ENCODE data around the gene IGSF23. TPM values are rescaled to one million over a fixed set of nuclear protein-coding genes. Genes with fewer than 3 reads are reported as not detected.
A peak's percentile ranks its signal among the peaks of the same experiment; 100 is the strongest.

Gene IGSF23
- total RNA-seq, 1 donor from 2014 or later, result not detected

- Mint-ChIP-seq H3K27ac (ENCODE audit: unreplicated experiment) (peak overlapping the region; percentile 92), H3K9me3 (ENCODE audit: low read depth) (no peaks in the 10 kb centered on the region), H3K36me3 (ENCODE audit: low read depth) (no peaks in the 10 kb centered on the region), H3K27me3 (ENCODE audit: low read depth) (no peaks in the 10 kb centered on the region), H3K4me3 (ENCODE audit: unreplicated experiment) (no peak overlapping the region), H3K4me1 (ENCODE audit: low read depth) (peaks cover 38% of the 10 kb centered on the region)
- DNase-seq (ENCODE audit: low spot score), result no peak
- no peak for TF ChIP-seq CTCF (IDR thresholded peaks at IDR 0.05)
Measured at GRCh38 chr19:44603201-44603945, 10.0 kb upstream of the IGSF23 start.

- Mint-ChIP-seq H3K9me3 (ENCODE audit: low read depth) (no peaks in the 10 kb centered on the region), H3K4me1 (ENCODE audit: low read depth) (peaks cover 42% of the 10 kb centered on the region), H3K4me3 (ENCODE audit: unreplicated experiment) (no peak overlapping the region), H3K27ac (ENCODE audit: unreplicated experiment) (no peak overlapping the region), H3K27me3 (ENCODE audit: low read depth) (no peaks in the 10 kb centered on the region), H3K36me3 (ENCODE audit: low read depth) (no peaks in the 10 kb centered on the region)
- no peak for DNase-seq (ENCODE audit: low spot score)
- no peak for TF ChIP-seq CTCF (IDR thresholded peaks at IDR 0.05)
Measured at GRCh38 chr19:44604241-44604640, 9.1 kb upstream of the IGSF23 start.

- TF ChIP-seq CTCF (IDR thresholded peaks at IDR 0.05), result no peak
- no peaks in the 10 kb centered on the region for H3K27me3 Mint-ChIP-seq (ENCODE audit: low read depth)
- H3K4me3 Mint-ChIP-seq (ENCODE audit: unreplicated experiment), result no peak overlapping the region
Measured at GRCh38 chr19:44605547-44605946, 7.8 kb upstream of the IGSF23 start.

GRCh38 chr19:44607049-44607448 lies 6.3 kb upstream of the IGSF23 start:
- DNase-seq (ENCODE audit: low spot score), result no peak
- no peaks in the 10 kb centered on the region for H3K9me3 Mint-ChIP-seq (ENCODE audit: low read depth)
- no peak overlapping the region for H3K4me3 Mint-ChIP-seq (ENCODE audit: unreplicated experiment)
- no peak for TF ChIP-seq CTCF (IDR thresholded peaks at IDR 0.05)
- peaks cover 43% of the 10 kb centered on the region for H3K4me1 Mint-ChIP-seq (ENCODE audit: low read depth)
- no peaks in the 10 kb centered on the region for H3K27me3 Mint-ChIP-seq (ENCODE audit: low read depth)
- H3K36me3 Mint-ChIP-seq (ENCODE audit: low read depth), result no peaks in the 10 kb centered on the region
- H3K27ac Mint-ChIP-seq (ENCODE audit: unreplicated experiment), result peak overlapping the region; percentile 34

More at GRCh38 chr19:44605547-44605946, 7.8 kb upstream of the IGSF23 start:
- H3K9me3 Mint-ChIP-seq (ENCODE audit: low read depth), result no peaks in the 10 kb centered on the region
- no peaks in the 10 kb centered on the region for H3K36me3 Mint-ChIP-seq (ENCODE audit: low read depth)
- H3K4me1 Mint-ChIP-seq (ENCODE audit: low read depth), result peaks cover 43% of the 10 kb centered on the region
- no peak for DNase-seq (ENCODE audit: low spot score)
- no peak overlapping the region for H3K27ac Mint-ChIP-seq (ENCODE audit: unreplicated experiment)

- H3K4me3 Mint-ChIP-seq (ENCODE audit: unreplicated experiment), result no peak overlapping the region
- H3K36me3 Mint-ChIP-seq (ENCODE audit: low read depth), result no peaks in the 10 kb centered on the region
- no peak for DNase-seq (ENCODE audit: low spot score)
- no peaks in the 10 kb centered on the region for H3K27me3 Mint-ChIP-seq (ENCODE audit: low read depth)
- H3K9me3 Mint-ChIP-seq (ENCODE audit: low read depth), result no peaks in the 10 kb centered on the region
- H3K27ac Mint-ChIP-seq (ENCODE audit: unreplicated experiment), result no peak overlapping the region
- TF ChIP-seq CTCF (IDR thresholded peaks at IDR 0.05), result no peak
- H3K4me1 Mint-ChIP-seq (ENCODE audit: low read depth), result peaks cover 37% of the 10 kb centered on the region
Measured at GRCh38 chr19:44607917-44608316, 5.4 kb upstream of the IGSF23 start.

All from chondrocyte (in vitro differentiated cells).